ENCODE measurements around the gene CDH4. TPM values are rescaled to one million over a fixed set of nuclear protein-coding genes. Genes with fewer than 3 reads are reported as not detected.

CDH4 gene
- total and polyA plus RNA-seq, 2 donors (not counting 3 experiments of a cell fraction or from before 2014, with no cell fraction given), result 0.17 to 0.51 TPM

GRCh38 chr20:61897401-61898295, 645.6 kb downstream of the CDH4 start:
- H3K9me3 ChIP-seq (replicated peaks; ENCODE audit: control insufficient read depth, insufficient read depth, low read length), result no peaks in the 10 kb centered on the region
- H3K9ac ChIP-seq (replicated peaks; ENCODE audit: extremely low read depth, insufficient read depth, low read length), result no peak overlapping the region
- H4K20me1 ChIP-seq (replicated peaks; ENCODE audit: control insufficient read depth, extremely low read depth, insufficient read depth, low read length), result no peaks in the 10 kb centered on the region
- no peak for TF ChIP-seq GATA2 (IDR thresholded peaks at IDR 0.05; ENCODE audit: insufficient read depth, insufficient read length, low read depth, low read length)
- no peak for TF ChIP-seq EZH2 (IDR thresholded peaks at IDR 0.05; ENCODE audit: borderline replicate concordance, low read depth, low read length, severe bottlenecking)
- TF ChIP-seq FOS (IDR thresholded peaks at IDR 0.05; ENCODE audit: borderline replicate concordance, insufficient read depth, low read length), result no peak
- TF ChIP-seq, protein P1, sequence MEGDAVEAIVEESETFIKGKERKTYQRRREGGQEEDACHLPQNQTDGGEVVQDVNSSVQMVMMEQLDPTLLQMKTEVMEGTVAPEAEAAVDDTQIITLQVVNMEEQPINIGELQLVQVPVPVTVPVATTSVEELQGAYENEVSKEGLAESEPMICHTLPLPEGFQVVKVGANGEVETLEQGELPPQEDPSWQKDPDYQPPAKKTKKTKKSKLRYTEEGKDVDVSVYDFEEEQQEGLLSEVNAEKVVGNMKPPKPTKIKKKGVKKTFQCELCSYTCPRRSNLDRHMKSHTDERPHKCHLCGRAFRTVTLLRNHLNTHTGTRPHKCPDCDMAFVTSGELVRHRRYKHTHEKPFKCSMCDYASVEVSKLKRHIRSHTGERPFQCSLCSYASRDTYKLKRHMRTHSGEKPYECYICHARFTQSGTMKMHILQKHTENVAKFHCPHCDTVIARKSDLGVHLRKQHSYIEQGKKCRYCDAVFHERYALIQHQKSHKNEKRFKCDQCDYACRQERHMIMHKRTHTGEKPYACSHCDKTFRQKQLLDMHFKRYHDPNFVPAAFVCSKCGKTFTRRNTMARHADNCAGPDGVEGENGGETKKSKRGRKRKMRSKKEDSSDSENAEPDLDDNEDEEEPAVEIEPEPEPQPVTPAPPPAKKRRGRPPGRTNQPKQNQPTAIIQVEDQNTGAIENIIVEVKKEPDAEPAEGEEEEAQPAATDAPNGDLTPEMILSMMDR (IDR thresholded peaks at IDR 0.05; ENCODE audit: extremely low read depth in 1 of 2, insufficient read depth in 1 of 2, low read depth in 1 of 2, low read length in 2 of 2), result no peak
- TF ChIP-seq MYC (IDR thresholded peaks at IDR 0.05; ENCODE audit: low read depth, low read length), result no peak
- no peak for TF ChIP-seq POLR2A (IDR thresholded peaks at IDR 0.05; ENCODE audit: low read depth, low read length)
- no peak for TF ChIP-seq POLR2AphosphoS5 (IDR thresholded peaks at IDR 0.05; ENCODE audit: insufficient read depth, low read depth, low read length)
- no peak for TF ChIP-seq JUN (IDR thresholded peaks at IDR 0.05; ENCODE audit: borderline replicate concordance, insufficient read depth, insufficient read length, low read depth)
- TF ChIP-seq, protein P2, sequence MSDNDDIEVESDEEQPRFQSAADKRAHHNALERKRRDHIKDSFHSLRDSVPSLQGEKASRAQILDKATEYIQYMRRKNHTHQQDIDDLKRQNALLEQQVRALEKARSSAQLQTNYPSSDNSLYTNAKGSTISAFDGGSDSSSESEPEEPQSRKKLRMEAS (IDR thresholded peaks at IDR 0.05; ENCODE audit: insufficient read depth, insufficient read length), result no peak
- H3K4me1 ChIP-seq (ENCODE audit: control insufficient read depth, extremely low read depth, insufficient read depth, low read length), result no peaks in the 10 kb centered on the region
- H3K36me3 ChIP-seq (ENCODE audit: control insufficient read depth in 2 of 2, extremely low read depth in 1 of 2, insufficient read depth in 2 of 2, low read length in 2 of 2), result no peaks in the 10 kb centered on the region
- H3K4me3 ChIP-seq (replicated peaks in 1 of 3; ENCODE audit: insufficient read depth in 1 of 3, low read depth in 1 of 3, low read length in 3 of 3), result no peak overlapping the region
- ChIA-PET POLR2A (no interaction called here), CTCF (interaction anchor here (2.1 kb wide), 1 partner anchor 1949 kb away, joined by 18 read pairs; no protein-coding TSS in a partner anchor)
- no TSS peak for BruUV-seq (replicated peaks)
- H3K9me1 ChIP-seq (replicated peaks; ENCODE audit: control insufficient read depth, extremely low read depth, insufficient read depth, low read length), result no peaks in the 10 kb centered on the region
- DNase-seq (ENCODE audit: low read depth, low spot score) (no peak), FAIRE-seq (no peak)
- no peak overlapping the region for H2AFZ ChIP-seq (ENCODE audit: low read depth, low read length)
- intact Hi-C loops (cut with micrococcal nuclease) (no loop called here), dilution Hi-C loops (cut with MboI; ENCODE audit: extremely low pct_ligation_motif_present, low sequenced_read_pairs) (no loop called here)
- H3K79me2 ChIP-seq (ENCODE audit: control insufficient read depth, insufficient read depth, low read length), result no peaks in the 10 kb centered on the region
- no peaks in the 10 kb centered on the region for H3K27me3 ChIP-seq (ENCODE audit: control insufficient read depth in 2 of 2, insufficient read depth in 2 of 2, low read length in 2 of 2)
- no peak overlapping the region for H3K27ac ChIP-seq (ENCODE audit: insufficient read depth, low read depth, low read length)
- H3K4me2 ChIP-seq (ENCODE audit: insufficient read depth, low read length), result no peak overlapping the region

Measured in endothelial cell of umbilical vein (primary cell).